HL-60 (cell line): Measurements from ENCODE around the gene NEFH.
"Not testable (repeated sequence)": the region's sequence is repeated elsewhere in the genome, so short reads cannot be mapped to it uniquely, and the experiment has no call there.

ENCODE experiments used
- CTCF ChIP-seq: IDR thresholded peaks from one replicate; pipeline ENCODE4 v1.5.1; 2011; ENCODE audit warnings: low read length, control low read depth, inconsistent platforms; ENCODE audit not compliant: insufficient read depth
- GABPA ChIP-seq: IDR thresholded peaks from 2 replicates; pipeline ENCODE4 v1.6.1; 2012; ENCODE audit warnings: low read depth
- POLR2AphosphoS5 ChIP-seq: IDR thresholded peaks from 2 replicates; pipeline ENCODE4 v1.6.1; 2012; ENCODE audit warnings: low read depth
- REST ChIP-seq: IDR thresholded peaks from 2 replicates; pipeline ENCODE4 v1.6.1; 2012; ENCODE audit warnings: low read depth; ENCODE audit not compliant: insufficient replicate concordance
- SPI1 ChIP-seq: IDR thresholded peaks from 2 replicates; pipeline ENCODE4 v1.6.1; 2012; ENCODE audit warnings: low read depth, mild to moderate bottlenecking, borderline replicate concordance

GRCh38 chr22:29438283-29438682 is 41.7 kb upstream of the NEFH start, which contains the start of gene RFPL1:
- not testable (repeated sequence) for TF ChIP-seq CTCF, POLR2AphosphoS5, GABPA, REST, SPI1
